ENCODE measurements around the gene OR2AP1. TPM values are rescaled to one million over a fixed set of nuclear protein-coding genes. Genes with fewer than 3 reads are reported as not detected.
"Not testable (repeated sequence)": the region's sequence is repeated elsewhere in the genome, so short reads cannot be mapped to it uniquely, and the experiment has no call there.

Gene OR2AP1
- total and polyA plus RNA-seq, 2 experiments from 2014 or later, result not detected

DNA sequence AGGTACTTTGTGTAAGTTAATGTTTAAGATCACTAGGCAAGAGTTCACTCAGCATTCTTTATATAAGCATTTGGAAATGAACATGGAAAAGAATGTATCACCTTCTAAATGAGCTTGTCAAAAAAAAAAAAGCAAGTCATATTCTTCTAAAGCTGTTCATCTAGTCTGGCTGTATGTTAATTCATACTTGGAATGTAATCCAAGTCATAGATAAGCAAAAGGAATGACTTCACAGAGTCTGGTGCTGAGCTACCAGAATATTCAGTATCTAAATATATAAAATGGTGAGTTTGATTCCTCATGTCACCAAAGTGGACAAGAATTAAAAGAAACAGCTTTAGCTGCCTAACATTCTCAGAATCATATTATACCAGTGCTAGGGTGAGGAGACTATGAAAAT is 18.0 kb upstream of the OR2AP1 start:
- Histone ChIP-seq H2AFZ (no peak overlapping the region), H3K4me1 (ENCODE audit: insufficient read depth) (no peaks in the 10 kb centered on the region), H3K9me2 (replicated peaks; ENCODE audit: insufficient read depth) (no peaks in the 10 kb centered on the region), H3K36me3 (replicated peaks; ENCODE audit: insufficient read depth, low read depth) (no peaks in the 10 kb centered on the region), H3K4me3 (no peak overlapping the region), H3K79me2 (no peaks in the 10 kb centered on the region), H3K9me3 (ENCODE audit: low read depth) (no peaks in the 10 kb centered on the region), H3K27ac (no peak overlapping the region), H3K27me3 (no peaks in the 10 kb centered on the region), H3K4me2 (no peak overlapping the region), H4K20me1 (ENCODE audit: insufficient read depth, poor library complexity, severe bottlenecking) (no peaks in the 10 kb centered on the region)
- no peak for DNase-seq (ENCODE audit: low spot score)
- TF ChIP-seq EZH2 (IDR thresholded peaks at IDR 0.05; ENCODE audit: borderline replicate concordance) (no peak), EZH2phosphoT487 (IDR thresholded peaks at IDR 0.05; ENCODE audit: low read depth, severe bottlenecking, unreplicated experiment) (no peak)
- TF ChIP-seq, protein P1, sequence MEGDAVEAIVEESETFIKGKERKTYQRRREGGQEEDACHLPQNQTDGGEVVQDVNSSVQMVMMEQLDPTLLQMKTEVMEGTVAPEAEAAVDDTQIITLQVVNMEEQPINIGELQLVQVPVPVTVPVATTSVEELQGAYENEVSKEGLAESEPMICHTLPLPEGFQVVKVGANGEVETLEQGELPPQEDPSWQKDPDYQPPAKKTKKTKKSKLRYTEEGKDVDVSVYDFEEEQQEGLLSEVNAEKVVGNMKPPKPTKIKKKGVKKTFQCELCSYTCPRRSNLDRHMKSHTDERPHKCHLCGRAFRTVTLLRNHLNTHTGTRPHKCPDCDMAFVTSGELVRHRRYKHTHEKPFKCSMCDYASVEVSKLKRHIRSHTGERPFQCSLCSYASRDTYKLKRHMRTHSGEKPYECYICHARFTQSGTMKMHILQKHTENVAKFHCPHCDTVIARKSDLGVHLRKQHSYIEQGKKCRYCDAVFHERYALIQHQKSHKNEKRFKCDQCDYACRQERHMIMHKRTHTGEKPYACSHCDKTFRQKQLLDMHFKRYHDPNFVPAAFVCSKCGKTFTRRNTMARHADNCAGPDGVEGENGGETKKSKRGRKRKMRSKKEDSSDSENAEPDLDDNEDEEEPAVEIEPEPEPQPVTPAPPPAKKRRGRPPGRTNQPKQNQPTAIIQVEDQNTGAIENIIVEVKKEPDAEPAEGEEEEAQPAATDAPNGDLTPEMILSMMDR (IDR thresholded peaks at IDR 0.05; ENCODE audit: poor library complexity), result no peak

DNA sequence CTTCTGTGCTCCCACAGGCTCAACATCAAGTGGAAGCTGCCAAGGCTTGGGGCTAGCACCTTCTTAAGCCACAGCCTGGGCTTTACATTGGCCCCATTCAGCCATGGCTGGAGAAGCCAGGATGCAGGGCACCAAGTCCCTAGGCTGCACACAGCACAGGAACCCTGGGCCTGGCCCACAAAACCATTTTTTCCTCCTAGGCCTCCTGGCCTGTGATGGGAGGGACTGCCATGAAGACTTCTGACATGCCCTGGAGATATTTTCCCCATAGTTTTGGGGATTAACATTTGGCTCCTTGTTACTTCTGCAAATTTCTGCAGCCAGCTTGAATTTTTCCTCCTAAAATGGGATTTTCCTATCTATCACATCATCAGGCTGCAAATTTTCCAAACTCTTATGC is 2.2 kb upstream of the OR2AP1 start:
- not testable (repeated sequence) for H3K9me2 ChIP-seq (replicated peaks; ENCODE audit: insufficient read depth)

DNA sequence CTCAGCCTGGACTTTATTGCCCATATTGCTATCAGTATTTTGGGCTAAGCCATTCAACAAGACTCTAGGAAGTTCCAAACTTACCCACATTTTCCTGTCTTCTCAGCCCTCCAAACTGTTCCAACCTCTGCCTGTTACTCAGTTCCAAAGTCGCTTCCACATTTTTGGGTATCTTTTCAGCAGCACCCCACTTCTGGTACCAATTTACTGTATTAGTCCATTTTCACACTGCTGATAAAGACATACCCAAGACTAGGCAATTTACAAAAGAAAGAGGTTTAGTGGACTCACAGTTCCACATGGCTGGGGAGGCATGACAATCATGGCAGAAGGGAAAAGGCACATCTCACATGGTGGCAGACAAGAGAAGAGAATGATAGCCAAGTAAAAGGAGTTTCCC is 1.6 kb upstream of the OR2AP1 start:
- H3K79me2 ChIP-seq; H3K4me3 ChIP-seq; H3K36me3 ChIP-seq (replicated peaks; ENCODE audit: insufficient read depth, low read depth); DNase-seq (ENCODE audit: low spot score); H3K27me3 ChIP-seq; H3K4me1 ChIP-seq (ENCODE audit: insufficient read depth); H4K20me1 ChIP-seq (ENCODE audit: insufficient read depth, poor library complexity, severe bottlenecking); H3K9me3 ChIP-seq (ENCODE audit: low read depth); H2AFZ ChIP-seq; H3K9me2 ChIP-seq (replicated peaks; ENCODE audit: insufficient read depth); H3K27ac ChIP-seq; H3K4me2 ChIP-seq: not testable (repeated sequence)
- WGBS (ENCODE audit: low lambda C conversion rate, missing lambda C conversion rate), result 81% methylated on average over 1 of the region's 1 CpG

More for the DNA sequence above, 2.2 kb upstream of the OR2AP1 start:
- not testable (repeated sequence) for H3K4me1 ChIP-seq (ENCODE audit: insufficient read depth); DNase-seq (ENCODE audit: low spot score); H3K79me2 ChIP-seq; H3K9me3 ChIP-seq (ENCODE audit: low read depth); H3K27ac ChIP-seq; H2AFZ ChIP-seq; H3K4me2 ChIP-seq; H3K36me3 ChIP-seq (replicated peaks; ENCODE audit: insufficient read depth, low read depth); H4K20me1 ChIP-seq (ENCODE audit: insufficient read depth, poor library complexity, severe bottlenecking); H3K4me3 ChIP-seq; H3K27me3 ChIP-seq

DNA sequence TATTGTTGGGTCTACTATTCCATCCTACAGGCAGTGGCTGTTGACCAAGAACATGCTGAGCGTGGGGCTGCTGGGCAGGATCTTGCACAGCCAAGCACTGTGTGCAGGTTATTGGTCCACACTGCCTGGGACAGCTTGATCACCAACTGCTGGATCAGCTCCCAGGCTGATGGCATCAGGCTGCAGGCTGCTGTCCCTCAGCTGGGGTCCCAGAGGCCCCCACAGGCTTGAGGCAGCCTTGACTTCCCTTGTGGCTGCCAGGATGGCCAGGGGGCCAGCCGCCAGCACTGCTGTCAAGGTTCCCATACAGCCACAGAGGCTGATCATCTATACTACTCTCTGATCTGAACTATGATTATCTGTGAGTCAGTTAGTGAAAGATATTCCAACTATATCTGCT is 9.8 kb downstream of the OR2AP1 start:
- Histone ChIP-seq H2AFZ (no peak overlapping the region), H3K4me1 (ENCODE audit: insufficient read depth) (no peaks in the 10 kb centered on the region), H4K20me1 (ENCODE audit: insufficient read depth, poor library complexity, severe bottlenecking) (no peaks in the 10 kb centered on the region), H3K36me3 (replicated peaks; ENCODE audit: insufficient read depth, low read depth) (no peaks in the 10 kb centered on the region), H3K4me3 (no peak overlapping the region), H3K9me2 (replicated peaks; ENCODE audit: insufficient read depth) (no peaks in the 10 kb centered on the region), H3K9me3 (ENCODE audit: low read depth) (no peaks in the 10 kb centered on the region), H3K79me2 (no peaks in the 10 kb centered on the region), H3K27ac (no peak overlapping the region), H3K4me2 (no peak overlapping the region), H3K27me3 (no peaks in the 10 kb centered on the region)
- TF ChIP-seq, protein P1 (IDR thresholded peaks at IDR 0.05; ENCODE audit: poor library complexity), result no peak
- TF ChIP-seq EZH2phosphoT487 (IDR thresholded peaks at IDR 0.05; ENCODE audit: low read depth, severe bottlenecking, unreplicated experiment), result no peak
- no peak for TF ChIP-seq EZH2 (IDR thresholded peaks at IDR 0.05; ENCODE audit: borderline replicate concordance)
- 97% methylated on average over 2 of the region's 2 CpGs for WGBS (ENCODE audit: low lambda C conversion rate, missing lambda C conversion rate)
- DNase-seq (ENCODE audit: low spot score), result no peak

DNA sequence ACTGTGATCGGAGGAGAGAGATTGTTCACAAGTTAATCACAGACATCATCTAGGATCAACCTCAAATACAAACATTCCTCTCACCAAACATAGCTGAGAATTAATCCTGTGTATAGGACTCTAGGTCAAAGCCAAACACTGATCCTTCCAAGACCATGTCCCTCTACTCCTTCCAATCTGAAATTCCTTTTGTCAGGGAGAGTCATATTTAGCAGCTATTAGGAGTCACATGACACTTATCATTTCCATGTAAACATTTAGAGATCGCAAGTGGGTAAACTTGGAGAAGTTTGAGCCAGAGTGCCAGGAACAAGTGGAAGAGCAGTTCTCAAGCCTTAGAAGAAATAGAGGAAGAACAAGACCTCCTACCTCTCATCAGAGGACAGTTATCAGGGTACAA is 13.5 kb downstream of the OR2AP1 start:
- 81% methylated on average over 2 of the region's 2 CpGs for WGBS (ENCODE audit: low lambda C conversion rate, missing lambda C conversion rate)
- H3K27me3 ChIP-seq, result no peaks in the 10 kb centered on the region
- no peaks in the 10 kb centered on the region for H3K36me3 ChIP-seq (replicated peaks; ENCODE audit: insufficient read depth, low read depth)
- H3K4me1 ChIP-seq (ENCODE audit: insufficient read depth), result no peaks in the 10 kb centered on the region
- H3K9me2 ChIP-seq (replicated peaks; ENCODE audit: insufficient read depth), result no peaks in the 10 kb centered on the region
- TF ChIP-seq EZH2 (IDR thresholded peaks at IDR 0.05; ENCODE audit: borderline replicate concordance), result no peak
- no peak for TF ChIP-seq EZH2phosphoT487 (IDR thresholded peaks at IDR 0.05; ENCODE audit: low read depth, severe bottlenecking, unreplicated experiment)
- TF ChIP-seq, protein P1 (IDR thresholded peaks at IDR 0.05; ENCODE audit: poor library complexity), result no peak
- no peaks in the 10 kb centered on the region for H3K9me3 ChIP-seq (ENCODE audit: low read depth)
- H3K4me3 ChIP-seq, result no peak overlapping the region
- H3K79me2 ChIP-seq, result no peaks in the 10 kb centered on the region
- no peak overlapping the region for H3K4me2 ChIP-seq
- H3K27ac ChIP-seq, result no peak overlapping the region
- no peak for DNase-seq (ENCODE audit: low spot score)
- H4K20me1 ChIP-seq (ENCODE audit: insufficient read depth, poor library complexity, severe bottlenecking), result no peaks in the 10 kb centered on the region
- no peak overlapping the region for H2AFZ ChIP-seq

DNA sequence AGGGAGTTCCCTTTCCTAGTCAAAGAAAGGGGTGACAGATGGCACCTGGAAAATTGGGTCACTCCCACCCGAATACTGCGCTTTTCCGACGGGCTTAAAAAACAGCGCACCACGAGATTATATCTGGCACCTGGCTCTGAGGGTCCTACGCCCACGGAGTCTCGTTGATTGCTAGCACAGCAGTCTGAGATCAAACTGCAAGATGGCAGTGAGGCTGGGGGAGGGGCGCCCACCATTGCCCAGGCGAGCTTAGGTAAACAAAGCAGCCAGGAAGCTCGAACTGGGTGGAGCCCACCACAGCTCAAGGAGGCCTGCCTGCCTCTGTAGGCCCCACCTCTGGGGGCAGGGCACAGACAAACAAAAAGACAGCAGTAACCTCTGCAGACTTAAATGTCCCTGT is 17.9 kb downstream of the OR2AP1 start:
- not testable (repeated sequence) for H3K79me2 ChIP-seq; H3K27me3 ChIP-seq; DNase-seq (ENCODE audit: low spot score); H3K4me3 ChIP-seq; H3K4me1 ChIP-seq (ENCODE audit: insufficient read depth); H3K4me2 ChIP-seq; H3K27ac ChIP-seq; H3K9me2 ChIP-seq (replicated peaks; ENCODE audit: insufficient read depth); H2AFZ ChIP-seq; H3K9me3 ChIP-seq (ENCODE audit: low read depth); H4K20me1 ChIP-seq (ENCODE audit: insufficient read depth, poor library complexity, severe bottlenecking); H3K36me3 ChIP-seq (replicated peaks; ENCODE audit: insufficient read depth, low read depth)
- 71% methylated on average over 12 of the region's 12 CpGs for WGBS (ENCODE audit: low lambda C conversion rate, missing lambda C conversion rate)

Data from hepatocyte (in vitro differentiated cells).